NCI-H2196 treated with DMSO at 0.1 percent for 48 hours (cell line): ENCODE results near the gene OGDH.
"Not testable (repeated sequence)": the region's sequence is repeated elsewhere in the genome, so short reads cannot be mapped to it uniquely, and the experiment has no call there.

Source experiments
- DNase-seq: peaks from one replicate; lab custom pipeline; 2025; ENCODE audit not compliant: unreplicated experiment; lab: John Stamatoyannopoulos, UW

The OGDH gene

DNA sequence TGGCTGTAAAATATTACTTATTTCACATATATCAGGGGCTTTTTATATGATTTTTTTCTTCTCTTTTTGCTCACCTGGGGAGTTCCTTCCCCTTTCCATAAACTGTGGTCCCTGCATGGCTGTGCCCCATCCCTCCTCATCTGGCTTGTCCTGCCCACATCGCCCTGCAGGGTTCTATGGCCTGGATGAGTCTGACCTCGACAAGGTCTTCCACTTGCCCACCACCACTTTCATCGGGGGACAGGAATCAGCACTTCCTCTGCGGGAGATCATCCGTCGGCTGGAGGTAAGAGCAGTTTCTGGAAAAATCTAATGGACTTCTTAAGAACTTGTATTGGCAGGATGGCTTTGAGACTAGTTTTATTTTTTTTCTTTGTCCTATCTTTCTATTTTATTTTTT lies 60.1 kb downstream of the OGDH start:
- DNase-seq: no peak

DNA sequence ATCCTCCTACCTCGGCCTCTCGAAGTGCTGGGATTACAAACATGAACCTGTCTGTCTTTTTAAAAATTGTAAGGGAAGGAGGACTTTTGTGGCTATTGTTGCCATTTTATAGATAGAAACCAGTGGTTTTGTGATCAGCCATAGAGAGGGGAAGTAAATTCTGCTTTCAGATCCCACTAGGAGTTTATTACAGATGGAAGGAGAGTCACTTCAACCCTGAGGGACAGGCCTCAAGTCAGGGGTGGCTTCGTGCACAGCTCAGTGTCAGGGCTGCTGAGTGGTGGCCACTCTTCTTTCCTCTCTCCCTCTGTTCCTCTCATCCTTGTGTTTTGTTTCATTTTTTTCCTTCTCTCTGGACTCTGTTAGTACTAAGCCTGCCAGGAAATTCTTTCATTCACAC lies 60.8 kb downstream of the OGDH start:
- no peak for DNase-seq

DNA sequence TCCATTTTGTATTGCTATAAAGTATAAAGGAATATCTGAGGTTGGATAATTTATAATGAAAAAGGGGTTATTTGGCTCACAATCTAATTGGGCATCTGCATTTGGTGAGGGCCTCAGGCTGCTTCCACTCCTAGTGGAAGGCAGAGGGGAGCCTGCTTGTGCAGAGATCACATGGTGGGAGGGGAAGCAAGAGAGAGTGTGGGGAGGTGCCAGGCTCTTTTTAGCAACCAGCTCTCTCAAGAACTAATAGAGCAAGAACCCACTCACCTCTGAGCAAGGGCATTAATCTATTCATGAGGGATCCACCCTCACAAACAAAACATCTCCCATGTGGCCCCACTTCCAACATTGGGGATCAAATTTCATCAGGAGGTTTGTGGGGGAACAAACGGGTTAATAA lies 64.6 kb downstream of the OGDH start:
- DNase-seq: no peak

DNA sequence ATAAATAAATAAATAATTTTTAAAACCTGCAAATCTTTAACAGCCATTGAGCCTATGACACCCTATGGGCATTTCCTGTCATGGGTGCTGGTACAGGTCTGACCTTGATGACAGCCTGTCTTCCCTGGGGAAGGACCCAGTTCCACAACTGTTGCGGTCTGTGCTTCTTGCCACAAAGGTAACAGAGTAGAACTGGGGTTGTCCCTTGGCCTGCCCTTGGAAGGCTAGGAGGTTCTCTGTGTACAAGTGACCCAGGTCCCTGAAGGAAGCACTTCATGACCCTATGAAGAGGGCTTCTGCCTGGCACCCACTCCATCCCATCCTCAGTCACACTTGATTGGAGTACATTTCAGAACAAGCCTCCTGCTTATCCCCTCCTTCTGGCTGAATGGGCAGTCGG lies 66.9 kb downstream of the OGDH start:
- DNase-seq: no peak

DNA sequence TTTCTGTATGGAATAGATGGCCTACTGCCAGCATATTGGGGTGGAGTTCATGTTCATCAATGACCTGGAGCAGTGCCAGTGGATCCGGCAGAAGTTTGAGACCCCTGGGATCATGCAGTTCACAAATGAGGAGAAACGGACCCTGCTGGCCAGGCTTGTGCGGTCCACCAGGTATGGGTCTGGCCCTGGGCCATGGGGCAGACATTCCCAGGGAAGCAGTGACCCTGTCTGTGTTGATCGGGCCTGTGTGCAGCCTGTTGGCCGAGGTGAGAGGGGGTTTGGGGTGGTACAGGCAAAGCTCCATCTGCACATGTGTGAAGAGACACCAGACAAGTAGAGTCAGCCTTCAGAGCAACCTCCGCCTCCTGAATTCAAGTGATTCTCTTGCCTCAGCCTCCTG lies 67.3 kb downstream of the OGDH start:
- DNase-seq: no peak

DNA sequence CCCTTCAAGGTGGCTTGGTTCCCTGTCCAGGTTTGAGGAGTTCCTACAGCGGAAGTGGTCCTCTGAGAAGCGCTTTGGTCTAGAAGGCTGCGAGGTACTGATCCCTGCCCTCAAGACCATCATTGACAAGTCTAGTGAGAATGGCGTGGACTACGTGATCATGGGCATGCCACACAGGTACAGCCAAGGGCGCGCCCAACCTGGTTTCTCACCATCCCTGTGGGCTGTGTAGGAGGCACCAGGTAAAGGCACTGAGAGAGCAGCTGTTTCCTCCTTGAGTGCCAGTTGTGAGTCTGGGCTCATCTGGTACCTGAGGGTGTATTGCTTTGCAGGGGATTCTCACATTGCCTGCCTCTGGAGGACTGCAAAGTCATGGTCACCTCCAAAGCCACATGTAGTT lies 68.0 kb downstream of the OGDH start:
- no peak for DNase-seq

DNA sequence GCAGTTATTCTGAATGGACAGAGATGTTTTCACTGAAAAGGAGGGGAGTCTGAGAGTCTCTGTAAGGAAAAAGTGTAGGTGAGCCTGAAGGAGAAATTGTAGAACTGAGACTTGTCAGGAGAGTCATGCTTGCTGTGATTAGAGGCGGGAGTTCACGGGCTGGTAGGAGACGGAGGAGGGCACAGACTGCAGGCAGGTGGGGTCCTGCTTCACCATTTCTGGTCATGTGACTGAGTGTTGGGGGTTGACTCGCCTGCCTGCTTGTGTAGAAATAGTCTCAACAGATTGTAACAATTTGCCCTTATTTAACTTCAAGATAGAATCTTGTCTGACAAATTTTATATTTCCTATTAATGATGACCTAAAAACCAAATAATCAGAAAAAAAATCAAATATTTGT lies 70.3 kb downstream of the OGDH start:
- DNase-seq: no peak

DNA sequence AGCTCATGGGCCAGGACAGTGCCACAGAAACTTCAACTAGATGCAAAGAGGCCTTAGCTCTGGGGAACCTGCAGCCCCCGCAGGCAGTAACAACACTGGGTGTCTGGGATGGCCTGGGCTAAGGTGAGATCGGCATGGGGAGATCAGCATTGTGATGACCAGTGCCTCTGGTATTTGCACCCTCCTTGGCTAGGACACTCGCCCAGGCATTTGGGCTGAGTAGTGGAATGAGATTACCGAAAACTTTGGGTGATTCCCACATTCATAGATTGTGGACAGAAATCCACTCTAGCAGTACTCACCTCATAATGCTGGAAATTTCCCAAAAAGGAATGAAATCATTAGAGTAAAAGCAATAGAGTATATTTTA lies 71.7 kb downstream of the OGDH start:
- DNase-seq: no peak

DNA sequence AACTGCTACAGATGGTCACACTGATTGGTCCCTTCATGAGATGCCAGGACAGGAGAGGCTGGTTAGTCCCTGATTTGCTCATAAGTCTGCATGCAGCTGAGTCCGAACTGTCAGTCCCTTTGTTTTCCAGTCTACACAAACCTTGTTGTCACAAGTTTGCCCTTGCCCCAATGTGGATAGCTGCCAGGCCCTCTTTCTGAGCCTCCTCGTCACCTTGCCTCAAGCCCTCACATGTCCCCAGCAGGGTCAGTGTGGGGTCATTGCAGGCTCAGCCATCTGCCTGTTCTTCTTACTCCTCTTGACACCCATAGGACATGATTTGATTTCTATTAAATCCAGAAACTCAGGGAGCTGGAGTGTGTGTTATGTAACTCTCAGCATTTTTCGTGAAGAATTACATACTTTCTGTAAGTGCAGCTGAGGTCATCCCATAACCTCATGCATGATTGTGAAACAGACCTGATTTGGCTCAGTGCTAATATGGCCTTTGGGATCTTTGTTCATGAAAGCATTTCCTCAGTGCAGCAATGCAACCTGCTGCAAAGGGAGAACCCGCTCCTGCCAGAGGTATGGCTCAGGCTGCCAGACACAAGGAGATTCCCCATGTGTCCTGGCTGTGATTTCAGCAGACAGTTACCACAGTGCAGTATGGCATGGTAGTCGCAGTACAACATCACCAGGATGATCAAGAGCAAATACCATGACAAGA lies 72.2 kb downstream of the OGDH start:
- no peak for DNase-seq

DNA sequence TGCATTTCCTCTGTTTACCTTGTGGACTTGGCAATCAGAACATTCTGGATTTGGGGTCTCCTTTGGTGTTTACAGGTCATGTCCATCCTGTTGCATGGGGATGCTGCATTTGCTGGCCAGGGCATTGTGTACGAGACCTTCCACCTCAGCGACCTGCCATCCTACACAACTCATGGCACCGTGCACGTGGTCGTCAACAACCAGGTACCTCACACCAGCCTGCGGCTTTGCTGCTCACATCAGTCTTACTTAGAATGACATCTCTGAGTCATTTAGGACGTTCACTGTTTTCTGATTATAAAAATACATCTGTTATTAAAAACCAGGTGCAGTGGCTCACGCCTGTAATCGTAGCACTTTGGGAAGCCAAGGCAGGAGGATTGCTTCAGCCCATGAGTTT lies 75.2 kb downstream of the OGDH start:
- no peak for DNase-seq

DNA sequence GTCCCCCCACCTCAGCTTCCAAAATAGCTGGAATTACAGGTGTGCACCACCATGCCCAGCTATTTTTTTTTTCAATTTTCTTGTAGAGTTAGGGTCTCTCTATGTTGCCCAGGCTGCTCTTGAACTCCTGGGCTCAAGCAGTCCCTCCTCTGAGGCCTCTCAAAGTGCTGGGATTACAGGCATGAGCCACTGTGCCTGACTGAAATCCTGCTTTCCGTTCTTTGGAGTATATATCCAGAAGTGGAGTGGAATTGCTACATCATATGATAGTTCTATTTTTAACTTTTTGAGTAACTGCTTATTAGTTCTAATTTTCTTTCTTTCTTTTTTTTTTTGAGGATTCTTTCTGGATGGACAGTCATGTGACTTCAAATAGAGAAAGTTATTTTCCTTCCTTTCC lies 79.3 kb downstream of the OGDH start:
- no peak for DNase-seq

DNA sequence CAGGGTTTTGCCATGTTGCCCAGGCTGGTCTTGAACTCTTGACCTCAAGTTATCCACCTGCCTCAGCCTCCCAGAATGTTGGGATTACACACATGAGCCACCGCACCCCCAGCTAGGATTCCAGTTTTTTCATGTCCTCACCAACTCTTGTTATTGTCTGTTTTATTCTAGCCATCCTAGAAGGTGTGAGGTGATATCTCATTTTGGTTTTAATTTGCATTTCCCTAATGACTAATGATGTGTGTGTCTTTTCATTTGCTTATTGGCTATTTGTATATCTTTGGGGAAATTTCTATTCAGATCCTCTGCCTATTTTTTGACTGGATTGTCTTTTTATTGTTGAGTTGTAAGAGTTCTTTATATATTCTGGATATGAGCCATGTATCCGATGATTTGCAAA lies 83.0 kb downstream of the OGDH start:
- DNase-seq: no peak

DNA sequence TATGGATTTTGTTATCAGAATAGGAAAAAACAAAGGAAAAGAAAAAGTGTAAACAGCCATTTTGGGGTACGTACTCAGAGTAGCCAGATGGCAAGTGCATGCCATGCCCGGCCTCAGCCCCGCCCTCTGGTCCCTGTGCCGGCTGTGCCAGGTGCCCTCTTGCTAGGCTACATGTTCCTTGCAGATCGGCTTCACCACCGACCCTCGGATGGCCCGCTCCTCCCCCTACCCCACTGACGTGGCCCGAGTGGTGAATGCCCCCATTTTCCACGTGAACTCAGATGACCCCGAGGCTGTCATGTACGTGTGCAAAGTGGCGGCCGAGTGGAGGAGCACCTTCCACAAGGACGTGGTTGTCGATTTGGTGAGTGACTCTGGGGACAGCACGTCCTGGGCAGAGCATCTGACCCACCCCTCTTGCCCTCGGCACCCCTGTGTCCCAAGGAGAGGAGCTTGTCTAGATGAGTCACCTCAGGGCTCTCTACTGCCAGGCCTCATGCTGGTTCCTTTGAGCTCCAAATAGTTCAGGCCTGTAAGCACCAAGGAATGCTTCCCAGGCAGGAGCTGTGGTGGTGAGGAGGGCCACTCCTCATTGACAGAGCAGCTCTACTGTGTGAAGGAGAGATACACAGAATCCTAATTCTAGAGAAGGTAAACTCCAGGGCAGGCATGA lies 87.3 kb downstream of the OGDH start:
- no peak for DNase-seq

DNA sequence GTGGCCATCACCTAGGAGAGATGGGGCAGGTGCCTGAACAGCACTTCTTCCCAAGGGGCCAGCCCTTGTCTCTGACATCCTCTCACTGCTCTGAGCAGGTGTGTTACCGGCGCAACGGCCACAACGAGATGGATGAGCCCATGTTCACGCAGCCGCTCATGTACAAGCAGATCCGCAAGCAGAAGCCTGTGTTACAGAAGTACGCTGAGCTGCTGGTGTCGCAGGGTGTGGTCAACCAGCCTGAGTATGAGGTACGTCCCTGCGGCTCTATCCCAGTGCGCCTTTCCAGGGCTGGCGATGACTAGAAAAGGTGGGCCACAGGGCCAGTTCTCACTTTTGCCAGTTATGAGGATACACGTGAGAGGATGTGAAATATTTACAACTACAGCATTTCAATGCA lies 87.9 kb downstream of the OGDH start:
- DNase-seq: no peak

DNA sequence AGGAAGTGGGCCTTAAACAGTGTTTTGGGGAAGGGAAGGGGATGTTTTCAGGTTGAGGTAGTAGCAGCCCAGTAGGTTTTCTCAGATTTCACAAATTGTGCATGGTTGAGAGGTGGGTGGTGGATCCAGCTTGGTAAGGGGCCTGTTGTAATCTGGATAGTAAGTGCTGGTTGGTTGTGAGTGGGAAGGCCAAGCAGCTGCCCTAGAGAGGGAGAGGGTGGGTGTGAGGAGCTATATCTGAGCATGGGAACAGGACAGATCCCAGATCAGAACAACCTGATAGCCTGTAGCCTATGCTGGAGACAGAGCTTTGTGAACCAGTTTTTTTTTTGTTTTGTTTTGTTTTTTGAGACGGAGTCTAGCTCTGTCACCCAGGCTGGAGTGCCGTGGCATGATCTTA lies 88.3 kb downstream of the OGDH start:
- DNase-seq: no peak

DNA sequence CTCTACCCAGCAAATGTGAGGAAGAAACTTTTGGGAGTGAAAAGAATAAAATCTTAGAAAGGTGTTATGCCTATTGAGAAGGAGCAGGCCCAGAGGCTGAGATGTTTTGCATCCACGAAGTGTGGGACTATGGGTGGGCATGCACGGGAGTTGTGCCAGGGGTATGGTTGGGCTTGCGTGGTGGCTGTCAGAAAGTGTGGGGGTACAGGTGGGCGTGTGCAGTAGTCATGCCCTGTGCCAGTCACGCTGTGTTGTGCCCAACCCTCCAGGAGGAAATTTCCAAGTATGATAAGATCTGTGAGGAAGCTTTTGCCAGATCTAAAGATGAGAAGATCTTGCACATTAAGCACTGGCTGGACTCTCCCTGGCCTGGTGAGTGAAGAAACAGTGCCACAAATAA lies 89.3 kb downstream of the OGDH start:
- no peak for DNase-seq

DNA sequence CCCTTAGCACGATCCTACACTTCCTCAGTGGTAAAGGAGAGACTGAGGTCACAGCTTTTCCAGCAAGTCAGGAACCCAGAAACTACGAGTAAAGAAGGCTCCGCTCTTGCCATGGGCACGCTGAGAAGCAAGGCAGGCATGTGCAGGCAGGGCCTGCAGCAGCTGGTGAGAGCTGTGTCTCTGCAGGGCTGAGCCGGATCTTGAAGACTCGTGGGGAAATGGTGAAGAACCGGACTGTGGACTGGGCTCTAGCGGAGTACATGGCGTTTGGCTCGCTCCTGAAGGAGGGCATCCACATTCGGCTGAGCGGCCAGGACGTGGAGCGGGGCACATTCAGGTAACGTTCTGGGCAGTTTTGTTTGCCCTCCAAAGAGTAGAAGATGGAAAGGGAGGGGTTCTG lies 90.3 kb downstream of the OGDH start:
- DNase-seq: no peak

DNA sequence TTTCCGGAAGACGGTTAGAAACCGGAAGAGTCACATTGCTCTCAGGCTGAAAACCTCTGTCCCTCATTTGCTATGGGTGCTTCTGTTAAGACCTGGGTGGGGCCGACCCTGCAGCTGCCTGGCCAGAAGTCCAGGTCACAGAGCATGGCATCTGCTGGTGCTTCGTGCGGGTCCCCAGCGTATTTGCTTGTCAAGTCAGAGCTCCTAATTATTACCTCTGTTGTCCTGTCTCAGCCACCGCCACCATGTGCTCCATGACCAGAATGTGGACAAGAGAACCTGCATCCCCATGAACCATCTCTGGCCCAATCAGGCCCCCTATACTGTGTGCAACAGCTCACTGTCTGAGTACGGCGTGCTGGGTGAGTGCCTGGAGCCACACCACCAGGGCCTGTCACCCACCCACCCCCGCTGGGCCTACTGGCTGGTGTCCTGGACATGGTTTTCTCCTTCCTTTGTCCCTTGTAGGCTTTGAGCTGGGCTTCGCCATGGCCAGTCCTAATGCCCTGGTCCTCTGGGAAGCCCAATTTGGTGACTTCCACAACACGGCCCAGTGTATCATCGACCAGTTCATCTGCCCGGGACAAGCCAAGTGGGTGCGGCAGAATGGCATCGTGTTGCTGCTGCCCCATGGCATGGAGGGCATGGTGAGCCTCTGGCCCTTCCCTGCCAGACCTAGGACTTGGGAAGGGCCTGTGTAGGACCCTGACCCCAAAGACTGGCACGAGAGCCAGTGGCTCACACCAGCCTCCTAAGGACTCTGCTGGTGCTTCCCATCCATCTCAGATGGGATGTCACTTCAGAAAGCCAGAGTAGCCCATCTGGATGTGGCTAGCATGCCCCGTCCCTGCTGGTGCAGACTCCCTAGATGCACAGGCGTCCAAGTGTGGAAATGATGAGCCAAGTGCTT lies 91.0 kb downstream of the OGDH start:
- no peak for DNase-seq

DNA sequence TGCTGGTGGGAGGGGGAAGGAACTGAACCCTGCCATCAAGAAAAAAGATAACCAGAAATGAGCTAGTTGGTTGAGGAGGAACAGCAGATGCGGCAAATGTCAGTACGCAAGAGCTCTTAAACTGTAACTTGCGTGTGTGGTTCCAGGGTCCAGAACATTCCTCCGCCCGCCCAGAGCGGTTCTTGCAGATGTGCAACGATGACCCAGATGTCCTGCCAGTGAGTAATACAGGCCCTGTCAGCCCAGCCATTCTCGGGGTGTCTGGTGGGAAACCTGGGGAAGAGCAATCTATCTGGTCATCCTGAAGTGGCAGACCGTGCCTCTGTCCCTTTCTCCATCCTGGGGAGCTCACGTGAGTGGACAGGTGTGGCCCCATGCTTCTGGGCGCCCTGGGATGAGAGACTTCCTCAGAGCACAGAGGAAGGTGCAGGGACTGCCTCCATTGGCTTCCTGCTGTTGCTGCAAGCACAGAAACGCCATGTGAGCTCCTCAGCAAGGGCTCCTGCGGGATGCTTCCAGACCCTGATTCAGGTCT lies 91.7 kb downstream of the OGDH start:
- no peak for DNase-seq

DNA sequence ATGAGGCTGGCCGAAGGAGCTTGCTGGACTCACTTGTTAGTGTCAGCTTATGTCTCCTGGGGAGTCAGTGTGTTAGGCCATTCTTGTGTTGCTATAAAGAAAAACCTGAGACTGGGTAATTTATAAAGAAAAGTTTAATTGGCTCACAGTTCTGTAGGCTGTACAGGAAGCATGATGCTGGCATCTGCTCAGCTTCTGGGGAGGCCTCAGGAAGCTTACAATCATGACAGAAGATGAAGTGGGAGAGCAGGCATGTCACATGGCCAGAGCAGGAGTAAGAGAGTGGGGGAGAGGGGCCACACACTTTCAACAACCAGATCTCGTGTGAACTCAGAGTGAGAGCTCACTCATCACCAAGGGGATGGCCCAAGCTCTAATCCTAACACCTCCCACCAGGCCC lies 93.2 kb downstream of the OGDH start:
- not testable (repeated sequence) for DNase-seq

DNA sequence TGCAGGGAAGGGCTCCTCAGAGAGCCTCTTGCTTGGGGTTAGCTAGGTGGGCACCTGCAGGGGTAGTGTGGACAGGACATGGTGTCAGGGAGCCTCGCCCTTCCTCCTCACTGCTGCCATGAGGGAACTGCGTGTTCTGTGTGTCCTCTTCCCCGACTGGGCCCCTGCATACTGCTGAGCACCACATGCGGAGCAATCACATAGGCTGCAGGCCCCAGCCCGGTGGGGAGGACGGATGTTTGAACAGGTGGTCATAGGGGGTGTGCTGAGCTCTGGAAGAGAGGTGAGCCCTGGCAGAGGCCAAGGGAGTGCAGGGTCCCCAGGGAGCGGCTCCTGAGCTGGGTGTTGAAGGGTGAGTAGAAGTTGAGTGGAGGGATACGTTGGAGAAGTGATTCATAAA lies 93.9 kb downstream of the OGDH start:
- DNase-seq: no peak

DNA sequence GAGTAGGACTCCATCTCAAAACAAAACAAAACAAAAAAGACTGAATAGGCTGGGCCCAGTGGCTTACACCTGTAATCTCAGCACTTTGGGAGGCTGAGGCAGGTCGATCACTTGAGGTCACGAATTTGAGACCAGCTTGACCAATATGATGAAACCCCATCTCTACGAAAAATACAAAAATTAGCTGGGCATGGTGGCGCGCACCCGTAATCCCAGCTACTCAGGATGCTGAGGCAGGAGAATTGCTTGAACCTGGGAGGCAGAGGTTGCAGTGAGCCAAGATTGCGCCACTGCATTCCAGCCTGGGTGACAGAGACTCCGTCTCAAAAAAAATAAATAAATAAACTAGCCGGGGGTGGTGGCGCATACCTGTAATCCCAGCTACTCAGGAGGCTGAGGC lies 97.0 kb downstream of the OGDH start:
- not testable (repeated sequence) for DNase-seq
